GM12892 (cell line): ENCODE measurements around the gene MICALL1.

Experiments used
- POLR2A ChIP-seq: IDR thresholded peaks from 2 replicates; pipeline ENCODE4 v1.6.1; 2011; ENCODE audit warnings: low read depth, low read length, control low read depth
- POLR2AphosphoS5 ChIP-seq: IDR thresholded peaks from 2 replicates; pipeline ENCODE4 v1.6.1; 2011; ENCODE audit warnings: low read depth, low read length, control low read depth

GRCh38 chr22:37910890-37911672 lies 5.0 kb downstream of the MICALL1 start:
- no peak for TF ChIP-seq POLR2AphosphoS5
- TF ChIP-seq POLR2A = no peak
